Esophagus muscularis mucosa (tissue), 4 donors: Measurements from ENCODE around the gene FRRS1. TPM values are rescaled to one million over a fixed set of nuclear protein-coding genes. Genes with fewer than 3 reads are reported as not detected.

Experiments used
- DNase-seq: peaks from one replicate; pipeline ENCODE4 v3.0.0-alpha.2; 2017; ENCODE audit errors: extremely low spot score
- H3K27ac ChIP-seq, 4 donors: fragments of 200-600 bp; sonication (generic); replicated peaks in 1 of 4; 1 replicate in 3 of 4; 2 replicates in 1 of 4; pipeline ENCODE4 v1.5.1; 2016 to 2019; ENCODE audit warnings: mild to moderate bottlenecking in 1 of 4
- H3K27me3 ChIP-seq, 4 donors: fragments of 200-600 bp; sonication (generic); one replicate each; pipeline versions ENCODE4 v1.5.1 to v1.6.0; 2016 to 2019
- H3K36me3 ChIP-seq, 4 donors: fragments of 200-600 bp; sonication (generic); one replicate each; pipeline ENCODE4 v1.5.1; 2016 to 2019
- H3K4me1 ChIP-seq, 4 donors: fragments of 200-600 bp; sonication (generic); one replicate each; pipeline ENCODE4 v1.5.1; 2016 to 2019
- H3K4me3 ChIP-seq, 4 donors: fragments of 200-600 bp; sonication (generic); 1 replicate in 2 of 4; 2 replicates in 2 of 4; pipeline ENCODE4 v1.5.1; 2016 to 2019; ENCODE audit warnings: mild to moderate bottlenecking in 4 of 4, moderate library complexity in 1 of 4
- H3K9me3 ChIP-seq, 4 donors: fragments of 200-600 bp; sonication (generic); 1 replicate in 3 of 4; 2 replicates in 1 of 4; pipeline ENCODE4 v1.5.1; 2016 to 2019
- EP300 ChIP-seq: sonication (generic); formaldehyde crosslinking; IDR thresholded peaks from one replicate; pipeline ENCODE4 v1.6.1; 2017; ENCODE audit warnings: antibody characterized with exemption
- POLR2A ChIP-seq: fragments of 450-650 bp; IDR thresholded peaks from one replicate; pipeline ENCODE4 v1.6.1; 2017; ENCODE audit warnings: antibody characterized with exemption, moderate library complexity, mild to moderate bottlenecking, low read depth
- POLR2AphosphoS5 ChIP-seq, 2 donors: sonication (generic); formaldehyde crosslinking; IDR thresholded peaks; one replicate each; pipeline ENCODE4 v1.6.1; 2017; ENCODE audit warnings: antibody characterized with exemption in 2 of 2
- WGBS: methylation state at CpG from one replicate; pipeline ENCODE4 v1.1.5; 2018; 5-methylcytosine and 5-hydroxymethylcytosine counted together
- intact Hi-C: fragments of 100-400 bp; cut with DNase I; formaldehyde crosslinking; loops from one replicate; pipeline ENCODE4 v1.15.1; 2023
- total RNA-seq, 4 donors: library from RNA; depleted of rRNA; stranded (reverse); fragments of >200 nt; gene quantifications; one replicate each; pipeline versions ENCODE4 v1.1.0 to v1.2.1, GENCODE V29; 2016
- TF ChIP-seq, protein P1 (sequence below), 3 experiments: fragments of 200-600 bp in 2 of 3; fragments of 450-650 bp in 1 of 3; sonication (generic) in 2 of 3; IDR thresholded peaks; one replicate each; pipeline ENCODE4 v1.5.1; 2017 to 2019; ENCODE audit warnings: antibody characterized with exemption in 3 of 3, mild to moderate bottlenecking in 2 of 3, moderate library complexity in 1 of 3

FRRS1 gene
- total RNA-seq, 4 donors from 2014 or later, result 3.0 to 5.0 (median 3.2) TPM

DNA sequence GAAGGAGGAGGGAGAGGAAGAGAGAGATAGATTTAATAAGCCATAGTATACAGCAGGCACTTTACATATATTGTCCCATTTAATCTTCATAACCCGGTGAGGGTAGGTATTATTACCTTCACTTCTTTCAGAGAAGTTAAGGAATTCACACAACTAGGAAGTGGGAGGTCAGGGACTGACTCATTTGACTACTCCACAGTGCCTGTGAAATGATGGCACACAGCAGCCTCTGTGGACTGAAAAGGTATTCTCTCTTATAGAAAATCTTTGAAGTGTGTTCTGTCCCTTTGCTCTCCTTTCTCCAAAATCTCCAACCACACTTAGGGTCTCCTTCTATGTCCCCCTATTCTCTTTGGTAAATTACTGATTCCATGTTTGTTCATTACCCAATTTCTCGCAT is 96.6 kb downstream of the FRRS1 start:
- Histone ChIP-seq H3K4me3 (no peak overlapping the region), H3K4me1 (peaks cover 34 to 62% (median 39%) of the 10 kb centered on the region in 4 donors), H3K9me3 (no peaks in the 10 kb centered on the region), H3K36me3 (peaks cover 0 to 80% (median 13%) of the 10 kb centered on the region in 4 donors), H3K27me3 (no peaks in the 10 kb centered on the region), H3K27ac (peak overlapping the region in 1 of 4 donors; percentile 9)
- no peak for TF ChIP-seq EP300
- 99% methylated on average over 2 of the region's 2 CpGs for WGBS
- intact Hi-C loops, result no loop called here
- no peak for DNase-seq

DNA sequence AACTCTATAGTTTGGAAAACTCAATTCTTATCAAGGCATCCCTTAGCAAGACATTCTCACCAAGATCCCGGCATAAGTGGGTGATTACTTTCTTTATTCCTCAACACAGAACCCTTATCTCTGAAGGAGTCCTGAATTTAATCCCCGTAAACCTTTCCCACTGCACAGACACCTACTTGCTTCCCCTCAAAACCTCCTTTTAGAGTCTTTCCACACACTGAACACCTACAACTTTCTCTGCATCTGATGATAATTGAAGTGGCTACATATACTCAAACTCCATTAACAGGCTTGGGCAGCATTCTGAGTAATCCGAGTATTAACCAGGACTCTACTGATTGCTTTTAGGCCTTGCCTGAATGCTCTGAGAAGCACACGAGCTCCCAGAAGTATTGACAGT is 97.1 kb downstream of the FRRS1 start:
- WGBS, result 88% methylated on average over 4 of the region's 4 CpGs
- peaks cover 34 to 63% (median 36%) of the 10 kb centered on the region in 4 donors for H3K4me1 ChIP-seq
- H3K27me3 ChIP-seq, result no peaks in the 10 kb centered on the region
- DNase-seq, result no peak
- peaks cover 0 to 80% (median 13%) of the 10 kb centered on the region in 4 donors for H3K36me3 ChIP-seq
- no peaks in the 10 kb centered on the region for H3K9me3 ChIP-seq
- TF ChIP-seq, protein P1, sequence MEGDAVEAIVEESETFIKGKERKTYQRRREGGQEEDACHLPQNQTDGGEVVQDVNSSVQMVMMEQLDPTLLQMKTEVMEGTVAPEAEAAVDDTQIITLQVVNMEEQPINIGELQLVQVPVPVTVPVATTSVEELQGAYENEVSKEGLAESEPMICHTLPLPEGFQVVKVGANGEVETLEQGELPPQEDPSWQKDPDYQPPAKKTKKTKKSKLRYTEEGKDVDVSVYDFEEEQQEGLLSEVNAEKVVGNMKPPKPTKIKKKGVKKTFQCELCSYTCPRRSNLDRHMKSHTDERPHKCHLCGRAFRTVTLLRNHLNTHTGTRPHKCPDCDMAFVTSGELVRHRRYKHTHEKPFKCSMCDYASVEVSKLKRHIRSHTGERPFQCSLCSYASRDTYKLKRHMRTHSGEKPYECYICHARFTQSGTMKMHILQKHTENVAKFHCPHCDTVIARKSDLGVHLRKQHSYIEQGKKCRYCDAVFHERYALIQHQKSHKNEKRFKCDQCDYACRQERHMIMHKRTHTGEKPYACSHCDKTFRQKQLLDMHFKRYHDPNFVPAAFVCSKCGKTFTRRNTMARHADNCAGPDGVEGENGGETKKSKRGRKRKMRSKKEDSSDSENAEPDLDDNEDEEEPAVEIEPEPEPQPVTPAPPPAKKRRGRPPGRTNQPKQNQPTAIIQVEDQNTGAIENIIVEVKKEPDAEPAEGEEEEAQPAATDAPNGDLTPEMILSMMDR (IDR thresholded peaks at IDR 0.05), result no peak
- TF ChIP-seq POLR2AphosphoS5 (IDR thresholded peaks at IDR 0.05) (no peak), POLR2A (no peak), EP300 (no peak)
- intact Hi-C loops, result no loop called here
- peak overlapping the region in 1 of 4 donors; percentile 9 for H3K27ac ChIP-seq
- no peak overlapping the region for H3K4me3 ChIP-seq

DNA sequence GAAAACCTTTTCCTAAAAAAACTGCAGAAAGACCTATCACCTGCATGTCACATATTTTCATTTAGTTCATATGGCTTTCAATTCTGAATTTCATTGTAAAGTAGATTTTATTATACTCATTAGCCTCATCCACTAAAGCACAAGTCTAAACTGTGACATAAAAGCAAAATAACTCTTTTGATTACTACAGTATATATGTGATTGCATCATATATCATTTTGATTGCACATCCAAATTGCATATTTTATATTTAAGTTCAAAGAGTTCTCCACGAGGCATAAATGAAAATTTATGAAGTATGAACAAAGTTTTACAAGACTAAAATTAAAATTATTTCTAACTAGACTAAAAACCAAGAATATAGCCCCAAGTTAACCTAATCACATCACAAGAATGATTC is 101.2 kb downstream of the FRRS1 start:
- Histone ChIP-seq H3K36me3 (peaks cover 0 to 55% (median 13%) of the 10 kb centered on the region in 4 donors), H3K4me1 (peaks cover 25 to 62% (median 33%) of the 10 kb centered on the region in 4 donors), H3K4me3 (no peak overlapping the region), H3K27ac (no peak overlapping the region), H3K27me3 (no peaks in the 10 kb centered on the region), H3K9me3 (no peaks in the 10 kb centered on the region)
- WGBS, result 78% methylated on average over 1 of the region's 1 CpG
- no peak for DNase-seq
- intact Hi-C loops, result no loop called here
- TF ChIP-seq, protein P1 (IDR thresholded peaks at IDR 0.05), result no peak
- TF ChIP-seq POLR2AphosphoS5 (IDR thresholded peaks at IDR 0.05) (no peak), EP300 (no peak), POLR2A (no peak)

DNA sequence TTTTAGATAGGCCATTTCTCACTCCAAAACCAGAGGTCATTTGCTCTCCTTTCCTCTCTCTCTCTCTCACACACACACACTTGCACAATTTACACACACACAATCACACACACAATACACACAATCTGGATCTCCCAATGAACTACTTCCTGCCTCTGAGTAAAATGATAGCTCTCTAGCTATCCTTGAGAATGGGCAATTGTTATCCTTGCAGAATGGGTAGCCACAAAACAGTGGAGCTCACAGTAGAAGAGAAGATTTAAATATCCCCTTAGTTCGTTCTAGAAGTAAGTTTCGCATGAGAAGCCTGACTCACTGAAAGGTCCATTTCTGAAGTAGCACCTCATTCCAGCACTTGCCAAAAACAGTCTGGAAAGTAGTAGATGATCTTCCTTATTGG is 102.9 kb downstream of the FRRS1 start:
- TF ChIP-seq EP300, result no peak
- TF ChIP-seq POLR2A, result no peak
- no peak for TF ChIP-seq POLR2AphosphoS5 (IDR thresholded peaks at IDR 0.05)
- TF ChIP-seq, protein P1 (IDR thresholded peaks at IDR 0.05), result no peak
- no peak overlapping the region for H3K4me3 ChIP-seq
- 91% methylated on average over 2 of the region's 2 CpGs for WGBS
- H3K4me1 ChIP-seq, result peaks cover 38 to 68% (median 47%) of the 10 kb centered on the region in 4 donors
- no peaks in the 10 kb centered on the region for H3K27me3 ChIP-seq
- H3K27ac ChIP-seq, result peak overlapping the region; percentile 55 to 65 (median 57)
- intact Hi-C loops, result no loop called here
- no peaks in the 10 kb centered on the region for H3K9me3 ChIP-seq
- no peak for DNase-seq
- peaks cover 0 to 40% (median 9%) of the 10 kb centered on the region in 4 donors for H3K36me3 ChIP-seq

DNA sequence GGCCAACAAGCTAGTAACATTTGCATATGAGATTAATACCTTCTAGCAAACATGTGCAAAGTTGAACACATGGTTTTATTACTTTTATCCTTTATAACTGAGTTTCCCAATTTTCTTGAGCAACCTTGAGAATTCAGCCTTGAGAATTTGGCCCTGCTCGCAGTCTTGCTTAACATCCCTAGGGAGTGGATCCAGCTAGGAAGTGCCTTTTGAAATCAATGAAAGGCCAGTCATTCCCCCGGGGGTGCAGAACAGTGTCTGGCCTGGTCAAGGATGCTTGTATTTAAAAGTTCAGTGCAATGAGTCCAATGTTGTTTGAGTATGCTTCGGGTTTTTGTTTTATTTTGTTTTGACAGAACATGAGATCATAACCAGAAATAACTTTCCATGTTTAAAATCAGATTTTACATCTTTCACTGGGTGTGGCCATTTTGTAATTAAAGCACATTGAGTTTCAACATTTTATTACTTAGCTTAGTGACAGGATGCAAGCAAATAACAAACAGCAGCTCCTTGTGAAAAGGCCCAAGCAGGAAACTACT is 103.8 kb downstream of the FRRS1 start:
- H3K27me3 ChIP-seq, result no peaks in the 10 kb centered on the region
- H3K4me1 ChIP-seq, result peaks cover 38 to 68% (median 47%) of the 10 kb centered on the region in 4 donors
- no peak overlapping the region for H3K4me3 ChIP-seq
- intact Hi-C loops, result no loop called here
- peak overlapping the region; percentile 55 to 65 (median 57) for H3K27ac ChIP-seq
- WGBS, result 35% methylated on average over 3 of the region's 3 CpGs
- TF ChIP-seq EP300, result no peak
- TF ChIP-seq POLR2A, result no peak
- peak; percentile 62 to 73 for TF ChIP-seq POLR2AphosphoS5 (IDR thresholded peaks at IDR 0.05)
- TF ChIP-seq, protein P1 (IDR thresholded peaks at IDR 0.05), result no peak
- H3K36me3 ChIP-seq, result peaks cover 0 to 31% (median 3%) of the 10 kb centered on the region in 4 donors
- H3K9me3 ChIP-seq, result no peaks in the 10 kb centered on the region
- DNase-seq, result peak; percentile 93
